ENCODE results near the gene ARL3. TPM values are rescaled to one million over a fixed set of nuclear protein-coding genes. Genes with fewer than 3 reads are reported as not detected.

The ARL3 gene
- total RNA-seq, 1 donor from 2014 or later, result 18.2 TPM

DNA sequence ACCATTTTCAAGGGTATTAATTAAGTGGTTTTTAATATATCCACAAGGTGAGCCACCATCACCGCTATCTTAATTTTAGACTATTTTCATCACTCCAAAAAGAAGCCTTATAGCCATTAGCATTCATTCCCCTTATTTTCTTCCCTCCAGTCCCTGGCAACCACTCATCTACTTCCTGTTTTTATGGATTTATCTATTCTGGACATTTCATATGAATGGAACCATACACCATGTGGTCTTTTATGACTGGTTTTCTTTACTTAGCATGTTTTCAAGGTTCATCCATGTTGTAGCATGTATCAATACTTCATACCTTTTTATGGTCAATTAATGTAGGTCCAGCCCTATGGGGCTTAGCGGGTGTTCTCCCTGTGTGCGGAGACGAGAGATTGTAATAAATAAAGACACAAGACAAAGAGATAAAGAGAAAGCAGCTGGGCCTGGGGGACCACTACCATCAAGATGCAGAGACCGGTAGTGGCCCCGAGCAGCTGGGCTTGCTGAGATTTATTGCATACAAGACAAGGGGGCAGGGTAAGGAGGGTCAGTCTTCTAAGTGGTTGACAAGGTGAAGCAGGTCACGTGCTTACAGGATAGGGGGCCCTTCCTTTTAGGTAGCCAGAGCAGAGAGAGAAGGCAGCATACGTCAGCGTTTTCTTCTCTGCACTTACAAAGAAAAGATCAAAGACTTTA lies 44.2 kb upstream of the ARL3 start:
- Histone ChIP-seq H3K27ac (ENCODE audit: low read depth, low read length) (no peak overlapping the region), H3K4me2 (ENCODE audit: low read length) (no peak overlapping the region), H3K27me3 (ENCODE audit: insufficient read depth, low read length) (no peaks in the 10 kb centered on the region), H3K79me2 (ENCODE audit: insufficient read depth, low read length) (peaks cover 48% of the 10 kb centered on the region), H2AFZ (ENCODE audit: low read depth, low read length) (no peak overlapping the region), H4K20me1 (ENCODE audit: insufficient read depth, low read length) (peaks cover 37% of the 10 kb centered on the region), H3K36me3 (ENCODE audit: insufficient read depth, low read length) (no peaks in the 10 kb centered on the region), H3K4me1 (ENCODE audit: insufficient read depth, low read length) (peaks cover 2% of the 10 kb centered on the region), H3K9me3 (ENCODE audit: insufficient read depth, low read depth, low read length) (no peaks in the 10 kb centered on the region), H3K9ac (ENCODE audit: low read length) (no peak overlapping the region), H3K4me3 (ENCODE audit: insufficient read depth, low read depth, low read length) (no peak overlapping the region)
- peaks cover 14% of the 10 kb centered on the region for H3K36me3 Mint-ChIP-seq (ENCODE audit: low read depth, unreplicated experiment)
- no peaks in the 10 kb centered on the region for H3K9me3 Mint-ChIP-seq (ENCODE audit: unreplicated experiment)
- no peak overlapping the region for H3K27ac Mint-ChIP-seq (ENCODE audit: unreplicated experiment)
- H3K27me3 Mint-ChIP-seq (ENCODE audit: low read depth, unreplicated experiment), result no peaks in the 10 kb centered on the region
- DNase-seq (ENCODE audit: low read depth) (no peak), FAIRE-seq (no peak)
- TF ChIP-seq, protein P1, sequence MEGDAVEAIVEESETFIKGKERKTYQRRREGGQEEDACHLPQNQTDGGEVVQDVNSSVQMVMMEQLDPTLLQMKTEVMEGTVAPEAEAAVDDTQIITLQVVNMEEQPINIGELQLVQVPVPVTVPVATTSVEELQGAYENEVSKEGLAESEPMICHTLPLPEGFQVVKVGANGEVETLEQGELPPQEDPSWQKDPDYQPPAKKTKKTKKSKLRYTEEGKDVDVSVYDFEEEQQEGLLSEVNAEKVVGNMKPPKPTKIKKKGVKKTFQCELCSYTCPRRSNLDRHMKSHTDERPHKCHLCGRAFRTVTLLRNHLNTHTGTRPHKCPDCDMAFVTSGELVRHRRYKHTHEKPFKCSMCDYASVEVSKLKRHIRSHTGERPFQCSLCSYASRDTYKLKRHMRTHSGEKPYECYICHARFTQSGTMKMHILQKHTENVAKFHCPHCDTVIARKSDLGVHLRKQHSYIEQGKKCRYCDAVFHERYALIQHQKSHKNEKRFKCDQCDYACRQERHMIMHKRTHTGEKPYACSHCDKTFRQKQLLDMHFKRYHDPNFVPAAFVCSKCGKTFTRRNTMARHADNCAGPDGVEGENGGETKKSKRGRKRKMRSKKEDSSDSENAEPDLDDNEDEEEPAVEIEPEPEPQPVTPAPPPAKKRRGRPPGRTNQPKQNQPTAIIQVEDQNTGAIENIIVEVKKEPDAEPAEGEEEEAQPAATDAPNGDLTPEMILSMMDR (IDR thresholded peaks at IDR 0.05; ENCODE audit: insufficient read depth, low read depth, low read length), result no peak
- TF ChIP-seq EZH2 (IDR thresholded peaks at IDR 0.05; ENCODE audit: insufficient read depth, low read length), result no peak
- H3K4me3 Mint-ChIP-seq (ENCODE audit: unreplicated experiment), result no peak overlapping the region
- H3K4me1 Mint-ChIP-seq (ENCODE audit: low read depth, unreplicated experiment), result peaks cover 28% of the 10 kb centered on the region

DNA sequence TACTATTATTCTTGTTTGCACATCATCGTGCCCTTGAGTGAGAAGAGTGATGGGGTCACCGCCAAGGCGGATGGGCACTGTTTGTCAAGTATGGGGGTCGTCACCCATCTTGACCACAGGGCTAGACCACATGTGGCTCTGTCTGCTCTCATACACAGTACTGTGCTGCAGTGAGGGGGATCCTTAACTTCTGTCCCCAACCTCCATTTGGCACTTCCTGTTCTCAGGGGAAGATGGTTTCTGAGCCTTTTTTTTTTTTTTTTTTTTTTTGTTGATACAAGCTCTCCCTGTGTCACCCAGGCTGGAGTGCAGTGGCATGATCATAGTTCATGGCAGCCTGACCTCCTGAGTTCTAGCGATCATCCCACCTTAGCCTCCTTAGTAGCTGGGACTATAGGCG lies 43.1 kb upstream of the ARL3 start:
- Mint-ChIP-seq H3K27me3 (ENCODE audit: low read depth, unreplicated experiment) (no peaks in the 10 kb centered on the region), H3K36me3 (ENCODE audit: low read depth, unreplicated experiment) (peaks cover 9% of the 10 kb centered on the region), H3K4me1 (ENCODE audit: low read depth, unreplicated experiment) (peaks cover 28% of the 10 kb centered on the region), H3K9me3 (ENCODE audit: unreplicated experiment) (no peaks in the 10 kb centered on the region), H3K27ac (ENCODE audit: unreplicated experiment) (no peak overlapping the region), H3K4me3 (ENCODE audit: unreplicated experiment) (no peak overlapping the region)
- H3K27ac ChIP-seq (ENCODE audit: low read depth, low read length), result no peak overlapping the region
- no peaks in the 10 kb centered on the region for H3K36me3 ChIP-seq (ENCODE audit: insufficient read depth, low read length)
- TF ChIP-seq, protein P1 (IDR thresholded peaks at IDR 0.05; ENCODE audit: insufficient read depth, low read depth, low read length), result no peak
- no peak for TF ChIP-seq EZH2 (IDR thresholded peaks at IDR 0.05; ENCODE audit: insufficient read depth, low read length)
- peaks cover 37% of the 10 kb centered on the region for H4K20me1 ChIP-seq (ENCODE audit: insufficient read depth, low read length)
- H3K4me1 ChIP-seq (ENCODE audit: insufficient read depth, low read length), result peaks cover 12% of the 10 kb centered on the region
- H3K4me2 ChIP-seq (ENCODE audit: low read length), result no peak overlapping the region
- FAIRE-seq (no peak), DNase-seq (ENCODE audit: low read depth) (no peak)
- H3K79me2 ChIP-seq (ENCODE audit: insufficient read depth, low read length), result peaks cover 44% of the 10 kb centered on the region
- H2AFZ ChIP-seq (ENCODE audit: low read depth, low read length), result no peak overlapping the region
- no peaks in the 10 kb centered on the region for H3K9me3 ChIP-seq (ENCODE audit: insufficient read depth, low read depth, low read length)
- H3K4me3 ChIP-seq (ENCODE audit: insufficient read depth, low read depth, low read length), result no peak overlapping the region
- no peak overlapping the region for H3K9ac ChIP-seq (ENCODE audit: low read length)
- H3K27me3 ChIP-seq (ENCODE audit: insufficient read depth, low read length), result no peaks in the 10 kb centered on the region

DNA sequence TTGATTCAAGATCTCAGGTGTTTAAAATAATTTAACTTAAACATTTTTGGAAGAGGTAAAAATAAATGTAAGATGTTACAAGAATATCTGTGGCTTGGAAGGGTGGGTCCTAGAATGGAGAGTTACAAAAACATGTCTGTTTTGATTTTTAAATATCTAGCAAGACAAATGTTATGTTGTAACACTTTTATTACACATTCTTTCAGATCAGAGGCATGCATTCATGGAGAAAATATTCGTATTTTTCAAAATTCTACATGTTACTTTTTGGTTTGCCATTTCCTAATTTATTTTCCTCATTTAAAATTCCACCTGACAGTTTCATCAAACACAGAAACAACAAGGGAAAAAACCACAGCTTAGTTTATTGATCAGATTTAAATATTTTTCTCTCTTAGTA lies 39.5 kb upstream of the ARL3 start:
- Histone ChIP-seq H3K4me3 (ENCODE audit: insufficient read depth, low read depth, low read length) (no peak overlapping the region), H3K4me1 (ENCODE audit: insufficient read depth, low read length) (peaks cover 21% of the 10 kb centered on the region), H3K27me3 (ENCODE audit: insufficient read depth, low read length) (no peaks in the 10 kb centered on the region), H3K9me3 (ENCODE audit: insufficient read depth, low read depth, low read length) (no peaks in the 10 kb centered on the region), H3K79me2 (ENCODE audit: insufficient read depth, low read length) (peaks cover 62% of the 10 kb centered on the region), H3K27ac (ENCODE audit: low read depth, low read length) (peak overlapping the region; percentile 93), H4K20me1 (ENCODE audit: insufficient read depth, low read length) (peaks cover 38% of the 10 kb centered on the region), H3K9ac (ENCODE audit: low read length) (peak overlapping the region; percentile 73), H3K4me2 (ENCODE audit: low read length) (peak overlapping the region; percentile 68), H2AFZ (ENCODE audit: low read depth, low read length) (no peak overlapping the region), H3K36me3 (ENCODE audit: insufficient read depth, low read length) (no peaks in the 10 kb centered on the region)
- Mint-ChIP-seq H3K9me3 (ENCODE audit: unreplicated experiment) (no peaks in the 10 kb centered on the region), H3K27me3 (ENCODE audit: low read depth, unreplicated experiment) (no peaks in the 10 kb centered on the region), H3K36me3 (ENCODE audit: low read depth, unreplicated experiment) (peaks cover 7% of the 10 kb centered on the region), H3K4me3 (ENCODE audit: unreplicated experiment) (no peak overlapping the region), H3K27ac (ENCODE audit: unreplicated experiment) (peak overlapping the region; percentile 8), H3K4me1 (ENCODE audit: low read depth, unreplicated experiment) (peaks cover 28% of the 10 kb centered on the region)
- TF ChIP-seq, protein P1 (IDR thresholded peaks at IDR 0.05; ENCODE audit: insufficient read depth, low read depth, low read length), result no peak
- no peak for TF ChIP-seq EZH2 (IDR thresholded peaks at IDR 0.05; ENCODE audit: insufficient read depth, low read length)
- FAIRE-seq, result no peak
- DNase-seq (ENCODE audit: low read depth), result no peak

Measured in astrocyte (in vitro differentiated cells and primary cell).